CD4-positive, alpha-beta T cell treated with Interleukin-17A for 1 hour (primary cell): Measurements from ENCODE around the gene PPP1R14B.

Experiments used
- DNase-seq: peaks from one replicate; pipeline ENCODE4 v3.0.0-alpha.2; 2020

Gene PPP1R14B

GRCh38 chr11:64246871-64247728 lies at the start of gene PPP1R14B:
PPP1R14B (minus strand) TSS chr11:64246943; CDS start chr11:64246673, 270 bp downstream.
- DNase-seq, result peak; percentile 82

- DNase-seq, result no peak
Measured at GRCh38 chr11:64296236-64296635, 49.5 kb upstream of the PPP1R14B start.

- DNase-seq, result no peak
Measured at GRCh38 chr11:64295760-64296159, 49.0 kb upstream of the PPP1R14B start.

- no peak for DNase-seq
Measured at GRCh38 chr11:64294774-64295173, 48.0 kb upstream of the PPP1R14B start.

GRCh38 chr11:64292460-64293254 lies 45.9 kb upstream of the PPP1R14B start:
- no peak for DNase-seq

- DNase-seq, result no peak
Measured at GRCh38 chr11:64291752-64292459, 45.2 kb upstream of the PPP1R14B start.

GRCh38 chr11:64291262-64291751 lies 44.6 kb upstream of the PPP1R14B start, which contains the start of gene KCNK4:
KCNK4 (plus strand) TSS chr11:64291302; CDS start chr11:64293019, 1,717 bp downstream.
- DNase-seq, result no peak

GRCh38 chr11:64290352-64291261 lies 43.9 kb upstream of the PPP1R14B start:
- DNase-seq, result no peak

- DNase-seq, result no peak
Measured at GRCh38 chr11:64289002-64289564, 42.3 kb upstream of the PPP1R14B start.

- no peak for DNase-seq
Measured at GRCh38 chr11:64288353-64288750, 41.6 kb upstream of the PPP1R14B start.

GRCh38 chr11:64287676-64288352 lies 41.1 kb upstream of the PPP1R14B start:
- no peak for DNase-seq

- no peak for DNase-seq
Measured at GRCh38 chr11:64286801-64287159, 40.0 kb upstream of the PPP1R14B start.

GRCh38 chr11:64285885-64286800 lies 39.4 kb upstream of the PPP1R14B start:
- DNase-seq, result peak; percentile 38

GRCh38 chr11:64284962-64285884 lies 38.5 kb upstream of the PPP1R14B start, which contains the start of gene GPR137:
GPR137 (plus strand) TSS chr11:64285848; CDS start chr11:64286525, 677 bp downstream.
- peak; percentile 93 for DNase-seq

- DNase-seq, result peak; percentile 96
Measured at GRCh38 chr11:64284048-64284961, 37.6 kb upstream of the PPP1R14B start, which contains the start of gene BAD. BAD (minus strand) TSS chr11:64284665; CDS start chr11:64284368, 297 bp downstream.

GRCh38 chr11:64283092-64283491 lies 36.3 kb upstream of the PPP1R14B start:
- no peak for DNase-seq
